GM13976 (cell line): Measurements from ENCODE around the gene AKT1S1.

Experiments used
- DNase-seq: peaks from one replicate; pipeline ENCODE4 v3.0.0; 2012; ENCODE audit warnings: low spot score
- in situ Hi-C: fragments of 300-500 bp; cut with MboI; formaldehyde crosslinking; loops from one replicate; pipeline ENCODE4 v1.12.0; 2022; ENCODE audit warnings: low sequenced_read_pairs, mixed read lengths, inconsistent platforms; ENCODE audit not compliant: unreplicated experiment
- TF ChIP-seq, protein P1 (sequence below): IDR thresholded peaks from 2 replicates; pipeline ENCODE4 v1.5.1; 2012; ENCODE audit warnings: borderline replicate concordance, mild to moderate bottlenecking; ENCODE audit not compliant: insufficient read depth; ENCODE audit errors: extremely low read depth, missing control alignments, control extremely low read depth

Gene AKT1S1

GRCh38 chr19:49855676-49856573 lies 21.2 kb downstream of the AKT1S1 start:
- TF ChIP-seq, protein P1, sequence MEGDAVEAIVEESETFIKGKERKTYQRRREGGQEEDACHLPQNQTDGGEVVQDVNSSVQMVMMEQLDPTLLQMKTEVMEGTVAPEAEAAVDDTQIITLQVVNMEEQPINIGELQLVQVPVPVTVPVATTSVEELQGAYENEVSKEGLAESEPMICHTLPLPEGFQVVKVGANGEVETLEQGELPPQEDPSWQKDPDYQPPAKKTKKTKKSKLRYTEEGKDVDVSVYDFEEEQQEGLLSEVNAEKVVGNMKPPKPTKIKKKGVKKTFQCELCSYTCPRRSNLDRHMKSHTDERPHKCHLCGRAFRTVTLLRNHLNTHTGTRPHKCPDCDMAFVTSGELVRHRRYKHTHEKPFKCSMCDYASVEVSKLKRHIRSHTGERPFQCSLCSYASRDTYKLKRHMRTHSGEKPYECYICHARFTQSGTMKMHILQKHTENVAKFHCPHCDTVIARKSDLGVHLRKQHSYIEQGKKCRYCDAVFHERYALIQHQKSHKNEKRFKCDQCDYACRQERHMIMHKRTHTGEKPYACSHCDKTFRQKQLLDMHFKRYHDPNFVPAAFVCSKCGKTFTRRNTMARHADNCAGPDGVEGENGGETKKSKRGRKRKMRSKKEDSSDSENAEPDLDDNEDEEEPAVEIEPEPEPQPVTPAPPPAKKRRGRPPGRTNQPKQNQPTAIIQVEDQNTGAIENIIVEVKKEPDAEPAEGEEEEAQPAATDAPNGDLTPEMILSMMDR, result no peak
- in situ Hi-C loops, result no loop called here
- no peak for DNase-seq

- no peak for DNase-seq
- TF ChIP-seq, protein P1, result no peak
- in situ Hi-C loops, result no loop called here
Observed at GRCh38 chr19:49855277-49855675, 21.9 kb downstream of the AKT1S1 start.

DNA sequence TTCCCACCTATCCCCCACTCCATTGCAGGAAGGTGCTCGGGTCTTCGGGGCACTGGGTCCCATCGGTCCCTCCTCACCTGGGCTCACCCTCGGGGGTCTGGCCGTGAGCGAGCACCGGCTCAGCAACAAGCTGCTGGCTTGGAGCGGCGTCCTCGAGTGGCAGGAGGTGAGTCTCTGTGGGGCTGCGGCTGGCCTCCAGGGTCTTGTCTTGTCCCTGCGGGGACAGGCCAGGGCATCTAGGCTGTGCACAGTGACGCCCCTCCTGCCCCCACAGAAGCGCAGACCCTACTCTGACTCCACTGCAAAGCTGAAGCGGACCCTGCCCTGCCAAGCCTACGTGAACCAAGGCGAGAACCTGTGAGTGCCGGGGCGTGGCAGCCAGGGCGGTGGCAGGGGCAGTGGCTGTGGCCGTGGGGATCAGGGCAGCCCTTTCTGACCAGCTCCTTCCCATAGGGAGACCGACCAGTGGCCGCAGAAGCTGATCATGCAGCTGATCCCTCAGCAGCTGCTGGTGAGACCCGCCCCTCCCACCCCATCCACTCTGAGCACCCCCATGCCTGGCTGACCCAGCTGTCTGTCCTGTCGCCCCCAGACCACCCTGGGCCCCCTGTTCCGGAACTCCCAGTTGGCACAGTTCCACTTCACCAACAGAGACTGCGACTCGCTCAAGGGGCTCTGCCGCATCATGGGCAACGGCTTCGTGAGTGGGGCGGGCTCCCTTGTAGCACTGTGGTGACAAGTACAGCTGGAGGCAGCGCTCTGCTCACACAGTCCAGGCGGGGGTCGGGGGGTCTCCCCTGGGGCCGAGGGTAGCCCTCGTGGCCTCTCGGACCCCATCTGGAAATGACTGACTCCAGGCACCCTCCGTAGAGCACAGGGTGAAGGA lies 22.5 kb downstream of the AKT1S1 start:
- no peak for DNase-seq
- in situ Hi-C loops, result no loop called here

DNA sequence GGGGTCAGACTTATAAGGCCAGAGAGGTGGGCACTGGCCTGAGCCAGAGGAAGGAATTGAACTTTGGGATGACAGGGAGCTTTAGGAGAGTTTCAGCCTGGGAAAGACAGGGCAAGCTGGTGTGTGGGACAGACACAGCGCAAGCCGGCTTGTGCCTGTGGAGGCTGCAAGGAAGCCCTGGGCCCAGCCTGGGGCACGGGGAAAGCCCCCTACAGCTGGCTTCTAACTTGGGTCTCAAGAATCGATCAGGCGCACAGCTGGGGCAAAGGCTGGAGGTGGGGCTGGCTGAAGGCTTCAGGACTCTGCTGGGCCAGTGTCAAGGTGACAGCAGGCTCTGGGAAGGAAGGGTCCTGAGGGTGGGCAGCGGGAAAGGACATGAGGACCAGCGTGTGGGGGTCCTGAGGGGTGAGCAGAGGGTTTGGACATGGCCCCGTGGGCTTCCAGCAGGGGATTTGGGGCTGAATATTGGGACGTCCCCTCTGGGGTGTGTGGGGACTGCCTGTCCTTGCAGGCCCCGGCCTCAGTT lies 23.2 kb downstream of the AKT1S1 start:
- in situ Hi-C loops, result no loop called here

More for the DNA sequence above, 22.5 kb downstream of the AKT1S1 start:
- TF ChIP-seq, protein P1, result no peak

GRCh38 chr19:49852631-49853126 lies 24.5 kb downstream of the AKT1S1 start:
- TF ChIP-seq, protein P1, result no peak
- no peak for DNase-seq
- in situ Hi-C loops, result no loop called here

More for the DNA sequence above, 23.2 kb downstream of the AKT1S1 start:
- DNase-seq, result no peak
- TF ChIP-seq, protein P1, result no peak
